Smooth muscle cell (in vitro differentiated cells): ENCODE measurements around the gene TRIM46. TPM values are rescaled to one million over a fixed set of nuclear protein-coding genes. Genes with fewer than 3 reads are reported as not detected.
"Not testable (repeated sequence)": the region's sequence is repeated elsewhere in the genome, so short reads cannot be mapped to it uniquely, and the experiment has no call there.

Experiments used
- DNase-seq: peaks from one replicate; lab custom pipeline; 2025; ENCODE audit not compliant: unreplicated experiment; lab: John Stamatoyannopoulos, UW
- H2AFZ ChIP-seq: fragments of 200-600 bp; sonication (generic); 2 replicates; pipeline ENCODE4 v1.6.0; 2016; ENCODE audit warnings: antibody characterized with exemption, low read depth, mild to moderate bottlenecking
- H3F3A ChIP-seq: fragments of 200-600 bp; sonication (generic); 2 replicates; pipeline ENCODE4 v1.6.0; 2017; ENCODE audit warnings: antibody characterized with exemption, low read depth
- H3K27ac ChIP-seq: fragments of 200-600 bp; sonication (generic); 2 replicates; pipeline ENCODE4 v1.5.1; 2016; ENCODE audit warnings: low read depth, mild to moderate bottlenecking
- H3K27me3 ChIP-seq: fragments of 200-600 bp; sonication (generic); 2 replicates; pipeline ENCODE4 v1.6.1; 2016; ENCODE audit warnings: low read depth, mild to moderate bottlenecking
- H3K36me3 ChIP-seq: fragments of 200-600 bp; sonication (generic); 2 replicates; pipeline ENCODE4 v1.5.1; 2016; ENCODE audit warnings: low read depth
- H3K4me1 ChIP-seq: fragments of 200-600 bp; sonication (generic); 2 replicates; pipeline ENCODE4 v1.5.1; 2016; ENCODE audit warnings: low read depth
- H3K4me2 ChIP-seq: fragments of 200-600 bp; sonication (generic); 2 replicates; pipeline ENCODE4 v1.6.0; 2016; ENCODE audit warnings: mild to moderate bottlenecking
- H3K4me3 ChIP-seq: fragments of 200-600 bp; sonication (generic); 2 replicates; pipeline ENCODE4 v1.5.1; 2016; ENCODE audit warnings: mild to moderate bottlenecking
- H3K79me2 ChIP-seq: fragments of 200-600 bp; sonication (generic); 2 replicates; pipeline ENCODE4 v1.6.0; 2016; ENCODE audit warnings: low read depth, mild to moderate bottlenecking
- H3K9ac ChIP-seq: fragments of 200-600 bp; sonication (generic); 2 replicates; pipeline ENCODE4 v1.6.0; 2016; ENCODE audit warnings: low read depth
- H3K9me3 ChIP-seq: fragments of 200-600 bp; sonication (generic); replicated peaks from 2 replicates; pipeline ENCODE4 v1.5.1; 2016; ENCODE audit warnings: low read depth
- H4K20me1 ChIP-seq: fragments of 200-600 bp; sonication (generic); 2 replicates; pipeline ENCODE4 v1.6.0; 2016; ENCODE audit warnings: low read depth
- CTCF ChIP-seq: fragments of 200-600 bp; sonication (generic); IDR thresholded peaks from 2 replicates; pipeline ENCODE4 v1.5.1; 2017; ENCODE audit warnings: borderline replicate concordance, mild to moderate bottlenecking, antibody characterized with exemption; ENCODE audit not compliant: insufficient read depth, poor library complexity, severe bottlenecking
- WGBS: methylation state at CpG from one replicate; pipeline ENCODE4 v1.1.7; 2016; ENCODE audit warnings: low lambda C conversion rate; 5-methylcytosine and 5-hydroxymethylcytosine counted together
- polyA plus RNA-seq: library from polyadenylated mRNA; unstranded; fragments of >200 nt; fragmentation: Nextera tagmentation; extraction: Ambion mirVana; gene quantifications from 2 replicates; pipeline ENCODE4 v1.2.1, GENCODE V29; 2016
- total RNA-seq: library from RNA; depleted of rRNA; stranded (reverse); fragments of >200 nt; gene quantifications from 2 replicates; pipeline ENCODE4 v1.2.3, GENCODE V29; 2014

Gene TRIM46
- total and polyA plus RNA-seq, 2 experiments from 2014 or later, result 3.6 to 3.8 TPM

GRCh38 chr1:155223047-155223446, 49.4 kb downstream of the TRIM46 start:
- no peak for DNase-seq
- Histone ChIP-seq H2AFZ (no peak overlapping the region), H3K4me3 (no peak overlapping the region), H3K4me2 (no peak overlapping the region), H3F3A (peaks cover 13% of the 10 kb centered on the region), H4K20me1 (no peaks in the 10 kb centered on the region), H3K9ac (no peak overlapping the region), H3K27ac (no peak overlapping the region), H3K4me1 (peaks cover 17% of the 10 kb centered on the region), H3K79me2 (peaks cover 5% of the 10 kb centered on the region), H3K36me3 (no peaks in the 10 kb centered on the region), H3K27me3 (no peaks in the 10 kb centered on the region), H3K9me3 (no peaks in the 10 kb centered on the region)
- TF ChIP-seq CTCF, result no peak
- WGBS, result 91% methylated on average over 7 of the region's 7 CpGs

GRCh38 chr1:155225404-155225759, 51.7 kb downstream of the TRIM46 start:
- peaks cover 17% of the 10 kb centered on the region for H3K4me1 ChIP-seq
- H3K4me3 ChIP-seq, H3K79me2 ChIP-seq, H4K20me1 ChIP-seq, DNase-seq, H3K27me3 ChIP-seq, H2AFZ ChIP-seq, H3K9me3 ChIP-seq, H3K9ac ChIP-seq, H3K36me3 ChIP-seq: not testable (repeated sequence)
- H3F3A ChIP-seq, result peaks cover 13% of the 10 kb centered on the region
- peak overlapping the region; percentile 95 for H3K27ac ChIP-seq
- peak overlapping the region; percentile 82 for H3K4me2 ChIP-seq
- WGBS, result 96% methylated on average over 8 of the region's 8 CpGs

GRCh38 chr1:155226188-155226909, 52.7 kb downstream of the TRIM46 start:
- Histone ChIP-seq H3K36me3 (no peaks in the 10 kb centered on the region), H3K9me3 (no peaks in the 10 kb centered on the region), H3K4me3 (peak overlapping the region; percentile 55), H3K9ac (peak overlapping the region; percentile 34), H3K4me1 (peaks cover 17% of the 10 kb centered on the region), H3F3A (peaks cover 13% of the 10 kb centered on the region), H2AFZ (peak overlapping the region; percentile 34), H4K20me1 (no peaks in the 10 kb centered on the region), H3K79me2 (peaks cover 5% of the 10 kb centered on the region), H3K27ac (peak overlapping the region; percentile 95), H3K27me3 (no peaks in the 10 kb centered on the region), H3K4me2 (peak overlapping the region; percentile 82)
- WGBS, result 0% methylated on average over 7 of the region's 7 CpGs
- TF ChIP-seq CTCF, result peak; percentile 38
- no peak for DNase-seq

- Histone ChIP-seq H3K36me3 (no peaks in the 10 kb centered on the region), H2AFZ (peak overlapping the region; percentile 34), H3K4me3 (peak overlapping the region; percentile 55), H3F3A (peaks cover 13% of the 10 kb centered on the region), H3K9me3 (no peaks in the 10 kb centered on the region), H3K27ac (peak overlapping the region; percentile 95), H3K4me1 (peaks cover 17% of the 10 kb centered on the region), H3K79me2 (peaks cover 5% of the 10 kb centered on the region), H3K27me3 (no peaks in the 10 kb centered on the region), H3K4me2 (peak overlapping the region; percentile 82), H3K9ac (peak overlapping the region; percentile 34), H4K20me1 (no peaks in the 10 kb centered on the region)
- under 1% methylated on average over 19 of the region's 19 CpGs for WGBS
- TF ChIP-seq CTCF, result peak; percentile 2
- DNase-seq, result peak; percentile 32
Measured at GRCh38 chr1:155226910-155227260, 53.2 kb downstream of the TRIM46 start.
